ENCODE results near the gene HPD.

DNA sequence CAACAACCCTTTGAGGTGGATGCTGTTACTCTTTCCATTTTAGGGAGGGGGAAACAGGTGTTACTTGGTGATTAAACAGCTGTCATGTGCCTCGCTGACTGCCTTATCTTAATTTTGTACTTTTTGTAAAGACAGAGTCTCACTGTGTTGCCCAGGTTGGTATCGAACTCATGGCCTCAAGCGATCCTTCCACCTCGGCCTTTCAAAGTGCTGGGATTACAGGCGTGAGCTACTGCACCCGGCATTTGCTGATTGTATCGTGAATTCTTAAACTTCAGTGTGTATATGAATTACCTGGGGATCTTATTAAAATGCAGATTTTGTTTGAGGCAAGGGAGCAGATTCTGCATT is 30.6 kb upstream of the HPD start:
- TF ChIP-seq SP1 (CRISPR knock-in tag; conservative IDR thresholded peaks at IDR 0.05) = no peak
- no peak for TF ChIP-seq CREM (CRISPR knock-in tag; IDR thresholded peaks at IDR 0.05)
- TF ChIP-seq, protein P1, sequence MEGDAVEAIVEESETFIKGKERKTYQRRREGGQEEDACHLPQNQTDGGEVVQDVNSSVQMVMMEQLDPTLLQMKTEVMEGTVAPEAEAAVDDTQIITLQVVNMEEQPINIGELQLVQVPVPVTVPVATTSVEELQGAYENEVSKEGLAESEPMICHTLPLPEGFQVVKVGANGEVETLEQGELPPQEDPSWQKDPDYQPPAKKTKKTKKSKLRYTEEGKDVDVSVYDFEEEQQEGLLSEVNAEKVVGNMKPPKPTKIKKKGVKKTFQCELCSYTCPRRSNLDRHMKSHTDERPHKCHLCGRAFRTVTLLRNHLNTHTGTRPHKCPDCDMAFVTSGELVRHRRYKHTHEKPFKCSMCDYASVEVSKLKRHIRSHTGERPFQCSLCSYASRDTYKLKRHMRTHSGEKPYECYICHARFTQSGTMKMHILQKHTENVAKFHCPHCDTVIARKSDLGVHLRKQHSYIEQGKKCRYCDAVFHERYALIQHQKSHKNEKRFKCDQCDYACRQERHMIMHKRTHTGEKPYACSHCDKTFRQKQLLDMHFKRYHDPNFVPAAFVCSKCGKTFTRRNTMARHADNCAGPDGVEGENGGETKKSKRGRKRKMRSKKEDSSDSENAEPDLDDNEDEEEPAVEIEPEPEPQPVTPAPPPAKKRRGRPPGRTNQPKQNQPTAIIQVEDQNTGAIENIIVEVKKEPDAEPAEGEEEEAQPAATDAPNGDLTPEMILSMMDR (IDR thresholded peaks at IDR 0.05) = no peak
- TF ChIP-seq, protein P2, sequence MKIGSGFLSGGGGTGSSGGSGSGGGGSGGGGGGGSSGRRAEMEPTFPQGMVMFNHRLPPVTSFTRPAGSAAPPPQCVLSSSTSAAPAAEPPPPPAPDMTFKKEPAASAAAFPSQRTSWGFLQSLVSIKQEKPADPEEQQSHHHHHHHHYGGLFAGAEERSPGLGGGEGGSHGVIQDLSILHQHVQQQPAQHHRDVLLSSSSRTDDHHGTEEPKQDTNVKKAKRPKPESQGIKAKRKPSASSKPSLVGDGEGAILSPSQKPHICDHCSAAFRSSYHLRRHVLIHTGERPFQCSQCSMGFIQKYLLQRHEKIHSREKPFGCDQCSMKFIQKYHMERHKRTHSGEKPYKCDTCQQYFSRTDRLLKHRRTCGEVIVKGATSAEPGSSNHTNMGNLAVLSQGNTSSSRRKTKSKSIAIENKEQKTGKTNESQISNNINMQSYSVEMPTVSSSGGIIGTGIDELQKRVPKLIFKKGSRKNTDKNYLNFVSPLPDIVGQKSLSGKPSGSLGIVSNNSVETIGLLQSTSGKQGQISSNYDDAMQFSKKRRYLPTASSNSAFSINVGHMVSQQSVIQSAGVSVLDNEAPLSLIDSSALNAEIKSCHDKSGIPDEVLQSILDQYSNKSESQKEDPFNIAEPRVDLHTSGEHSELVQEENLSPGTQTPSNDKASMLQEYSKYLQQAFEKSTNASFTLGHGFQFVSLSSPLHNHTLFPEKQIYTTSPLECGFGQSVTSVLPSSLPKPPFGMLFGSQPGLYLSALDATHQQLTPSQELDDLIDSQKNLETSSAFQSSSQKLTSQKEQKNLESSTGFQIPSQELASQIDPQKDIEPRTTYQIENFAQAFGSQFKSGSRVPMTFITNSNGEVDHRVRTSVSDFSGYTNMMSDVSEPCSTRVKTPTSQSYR (CRISPR knock-in tag; IDR thresholded peaks at IDR 0.05) = no peak
- no peak for TF ChIP-seq ZNF423 (CRISPR knock-in tag; IDR thresholded peaks at IDR 0.05)
- TF ChIP-seq, protein P3, sequence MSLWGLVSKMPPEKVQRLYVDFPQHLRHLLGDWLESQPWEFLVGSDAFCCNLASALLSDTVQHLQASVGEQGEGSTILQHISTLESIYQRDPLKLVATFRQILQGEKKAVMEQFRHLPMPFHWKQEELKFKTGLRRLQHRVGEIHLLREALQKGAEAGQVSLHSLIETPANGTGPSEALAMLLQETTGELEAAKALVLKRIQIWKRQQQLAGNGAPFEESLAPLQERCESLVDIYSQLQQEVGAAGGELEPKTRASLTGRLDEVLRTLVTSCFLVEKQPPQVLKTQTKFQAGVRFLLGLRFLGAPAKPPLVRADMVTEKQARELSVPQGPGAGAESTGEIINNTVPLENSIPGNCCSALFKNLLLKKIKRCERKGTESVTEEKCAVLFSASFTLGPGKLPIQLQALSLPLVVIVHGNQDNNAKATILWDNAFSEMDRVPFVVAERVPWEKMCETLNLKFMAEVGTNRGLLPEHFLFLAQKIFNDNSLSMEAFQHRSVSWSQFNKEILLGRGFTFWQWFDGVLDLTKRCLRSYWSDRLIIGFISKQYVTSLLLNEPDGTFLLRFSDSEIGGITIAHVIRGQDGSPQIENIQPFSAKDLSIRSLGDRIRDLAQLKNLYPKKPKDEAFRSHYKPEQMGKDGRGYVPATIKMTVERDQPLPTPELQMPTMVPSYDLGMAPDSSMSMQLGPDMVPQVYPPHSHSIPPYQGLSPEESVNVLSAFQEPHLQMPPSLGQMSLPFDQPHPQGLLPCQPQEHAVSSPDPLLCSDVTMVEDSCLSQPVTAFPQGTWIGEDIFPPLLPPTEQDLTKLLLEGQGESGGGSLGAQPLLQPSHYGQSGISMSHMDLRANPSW (CRISPR knock-in tag; conservative IDR thresholded peaks at IDR 0.05; ENCODE audit: low read depth) = no peak
- no peak for TF ChIP-seq USF1 (CRISPR knock-in tag; IDR thresholded peaks at IDR 0.05)
- TF ChIP-seq, protein P4, sequence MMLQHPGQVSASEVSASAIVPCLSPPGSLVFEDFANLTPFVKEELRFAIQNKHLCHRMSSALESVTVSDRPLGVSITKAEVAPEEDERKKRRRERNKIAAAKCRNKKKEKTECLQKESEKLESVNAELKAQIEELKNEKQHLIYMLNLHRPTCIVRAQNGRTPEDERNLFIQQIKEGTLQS (CRISPR knock-in tag; conservative IDR thresholded peaks at IDR 0.05) = no peak
- no peak for TF ChIP-seq NFYB (CRISPR knock-in tag; conservative IDR thresholded peaks at IDR 0.05; ENCODE audit: low read depth)
- TF ChIP-seq NR3C1 (CRISPR knock-in tag; conservative IDR thresholded peaks at IDR 0.05; ENCODE audit: low read depth) = no peak
- no peak for TF ChIP-seq MAX (CRISPR knock-in tag; IDR thresholded peaks at IDR 0.05)
- TF ChIP-seq TEAD1 (CRISPR knock-in tag; IDR thresholded peaks at IDR 0.05) = no peak
- TF ChIP-seq NFE2L1 (CRISPR knock-in tag; IDR thresholded peaks at IDR 0.05) = no peak
